Duodenal mucosa (tissue), 2 donors: ENCODE measurements around the gene RBBP4.
"Not testable (repeated sequence)": the region's sequence is repeated elsewhere in the genome, so short reads cannot be mapped to it uniquely, and the experiment has no call there.

ENCODE experiments used
- H3K27ac ChIP-seq: one replicate; pipeline ENCODE4 v1.7.0; 2013; ENCODE audit warnings: low read depth, low read length
- H3K27me3 ChIP-seq, 2 donors: one replicate each; pipeline ENCODE4 v1.7.0; 2013; ENCODE audit warnings: low read length in 2 of 2, control low read depth in 1 of 2; ENCODE audit not compliant: insufficient read depth in 2 of 2, control insufficient read depth in 1 of 2
- H3K36me3 ChIP-seq, 2 donors: one replicate each; pipeline ENCODE4 v1.7.0; 2013; ENCODE audit warnings: low read length in 2 of 2, control low read depth in 1 of 2; ENCODE audit not compliant: insufficient read depth in 2 of 2, control insufficient read depth in 1 of 2
- H3K4me1 ChIP-seq, 2 donors: one replicate each; pipeline ENCODE4 v1.7.0; 2013; ENCODE audit warnings: low read length in 2 of 2, control low read depth in 1 of 2; ENCODE audit not compliant: insufficient read depth in 2 of 2, control insufficient read depth in 1 of 2
- H3K4me3 ChIP-seq, 2 donors: one replicate each; pipeline ENCODE4 v1.7.0; 2013; ENCODE audit warnings: low read length in 2 of 2, low read depth in 1 of 2
- H3K9ac ChIP-seq, 2 donors: one replicate each; pipeline ENCODE4 v1.7.0; 2013; ENCODE audit warnings: low read length in 2 of 2, low read depth in 1 of 2
- H3K9me3 ChIP-seq, 2 donors: one replicate each; pipeline ENCODE4 v1.7.0; 2013; ENCODE audit warnings: low read length in 2 of 2, control low read depth in 1 of 2; ENCODE audit not compliant: control insufficient read depth in 1 of 2

The RBBP4 gene

DNA sequence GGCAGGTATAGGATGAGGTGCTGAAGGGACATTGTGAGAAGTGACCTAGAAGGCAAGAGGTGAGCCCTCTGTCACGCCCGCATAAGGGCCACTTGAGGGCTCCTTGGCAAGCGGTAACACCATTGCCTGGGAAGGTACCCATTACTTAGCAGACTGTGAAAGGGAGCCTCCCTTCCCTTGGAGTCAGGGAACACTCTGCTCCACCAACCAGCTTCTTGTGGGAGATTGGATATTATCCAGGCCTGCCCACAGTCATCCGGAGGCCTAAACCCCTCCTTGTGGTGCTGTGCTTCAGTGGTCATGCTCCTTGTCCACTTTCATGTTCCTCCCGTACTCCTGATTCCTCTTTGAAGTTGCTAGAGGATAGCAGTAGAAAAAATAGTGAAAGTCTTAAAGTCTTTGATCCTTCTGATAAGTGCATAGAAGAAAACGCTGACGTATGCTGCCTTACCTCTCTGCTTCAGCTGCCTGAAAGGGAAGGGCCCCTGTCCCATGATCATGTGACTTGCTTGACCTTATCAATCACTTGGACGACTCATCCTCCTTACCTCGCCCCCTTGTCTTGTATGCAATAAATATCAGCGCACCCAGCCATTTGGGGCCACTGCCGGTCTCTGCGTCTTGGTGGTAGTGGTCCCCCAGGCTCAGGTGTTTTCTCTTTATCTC is 16.0 kb downstream of the RBBP4 start:
- Histone ChIP-seq H3K27me3 (no peaks in the 10 kb centered on the region), H3K9me3 (no peaks in the 10 kb centered on the region), H3K9ac (no peak overlapping the region), H3K4me1 (no peaks in the 10 kb centered on the region), H3K36me3 (peaks cover 11 to 84% of the 10 kb centered on the region in 2 donors), H3K27ac (no peak overlapping the region), H3K4me3 (no peak overlapping the region)

DNA sequence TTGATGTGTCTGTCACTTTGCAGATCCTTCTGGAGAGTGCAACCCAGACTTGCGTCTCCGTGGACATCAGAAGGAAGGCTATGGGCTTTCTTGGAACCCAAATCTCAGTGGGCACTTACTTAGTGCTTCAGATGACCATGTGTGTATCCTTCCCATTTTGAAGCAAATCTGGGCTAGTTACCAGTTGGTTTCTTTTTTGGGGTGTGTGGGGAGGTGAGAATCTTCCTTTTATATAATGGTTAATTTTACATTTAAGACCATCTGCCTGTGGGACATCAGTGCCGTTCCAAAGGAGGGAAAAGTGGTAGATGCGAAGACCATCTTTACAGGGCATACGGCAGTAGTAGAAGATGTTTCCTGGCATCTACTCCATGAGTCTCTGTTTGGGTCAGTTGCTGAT is 17.7 kb downstream of the RBBP4 start:
- H3K27me3 ChIP-seq, H3K9ac ChIP-seq, H3K27ac ChIP-seq, H3K4me1 ChIP-seq, H3K9me3 ChIP-seq, H3K4me3 ChIP-seq: not testable (repeated sequence)
- H3K36me3 ChIP-seq: peaks cover 19 to 91% of the 10 kb centered on the region in 2 donors

DNA sequence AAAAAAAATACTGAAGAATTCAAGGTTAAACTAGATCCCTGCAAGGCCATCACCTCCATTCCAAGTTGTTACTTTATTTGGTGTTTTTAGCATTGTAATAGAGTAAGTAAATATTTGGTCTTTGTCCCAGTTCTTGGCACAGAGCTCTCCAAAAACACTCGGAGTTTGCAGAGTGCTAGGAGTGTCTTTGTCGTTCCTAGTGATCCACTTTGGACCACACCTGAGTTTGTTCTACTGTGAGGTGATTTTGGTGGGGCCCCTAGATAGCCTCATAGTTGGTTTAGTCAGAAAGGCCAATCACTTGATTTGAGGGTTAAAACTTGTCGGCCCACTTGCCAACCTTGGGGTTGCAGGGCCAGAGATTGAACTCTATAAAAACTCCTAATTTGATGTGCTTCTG is 25.9 kb downstream of the RBBP4 start:
- Histone ChIP-seq H3K4me3 (no peak overlapping the region), H3K36me3 (peaks cover 20 to 65% of the 10 kb centered on the region in 2 donors), H3K27me3 (no peaks in the 10 kb centered on the region), H3K4me1 (peaks cover 0 to 13% of the 10 kb centered on the region in 2 donors), H3K9me3 (no peaks in the 10 kb centered on the region), H3K27ac (no peak overlapping the region), H3K9ac (no peak overlapping the region)

DNA sequence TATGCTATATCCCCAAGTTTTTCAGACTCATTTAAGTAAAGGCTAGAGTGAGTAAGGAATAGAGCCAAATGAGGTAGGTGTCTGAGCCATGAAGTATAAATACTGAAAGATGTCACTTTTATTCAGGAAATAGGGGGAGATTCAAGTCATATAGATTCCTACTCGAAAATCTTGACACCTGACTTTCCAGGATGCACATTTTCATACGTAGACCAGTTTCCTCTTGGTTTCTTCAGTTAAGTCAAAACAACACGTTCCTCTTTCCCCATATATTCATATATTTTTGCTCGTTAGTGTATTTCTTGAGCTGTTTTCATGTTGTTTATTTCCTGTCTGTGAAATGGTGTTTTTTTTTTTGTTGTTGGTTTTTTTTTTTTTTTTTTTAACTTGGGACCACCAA is 29.0 kb downstream of the RBBP4 start:
- not testable (repeated sequence) for H3K4me3 ChIP-seq, H3K9ac ChIP-seq, H3K9me3 ChIP-seq, H3K27ac ChIP-seq, H3K27me3 ChIP-seq
- Histone ChIP-seq H3K36me3 (peaks cover 12 to 40% of the 10 kb centered on the region in 2 donors), H3K4me1 (peaks cover 4 to 29% of the 10 kb centered on the region in 2 donors)

DNA sequence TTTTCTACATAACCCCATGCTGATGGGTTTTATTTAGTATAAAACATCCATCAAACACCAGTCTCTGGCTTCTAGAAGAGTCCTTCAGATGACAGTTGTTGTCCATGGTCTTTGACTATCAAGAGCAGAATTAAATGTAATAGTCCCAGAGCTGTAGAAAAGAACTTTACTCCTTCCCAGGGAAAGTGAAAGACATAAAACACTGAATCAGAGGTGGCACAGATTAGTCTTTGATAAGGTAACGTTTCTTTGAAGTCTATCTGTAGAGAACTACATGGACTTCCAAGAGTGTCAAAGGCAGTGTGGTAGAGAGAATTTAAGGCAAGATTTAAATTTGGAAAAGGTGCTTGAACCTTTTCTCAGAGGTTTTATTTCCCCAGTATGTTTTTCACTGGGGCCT is 29.6 kb downstream of the RBBP4 start:
- Histone ChIP-seq H3K9ac (no peak overlapping the region), H3K9me3 (no peaks in the 10 kb centered on the region), H3K36me3 (peaks cover 12 to 47% of the 10 kb centered on the region in 2 donors), H3K27ac (no peak overlapping the region), H3K4me3 (no peak overlapping the region), H3K27me3 (no peaks in the 10 kb centered on the region), H3K4me1 (peaks cover 4 to 33% of the 10 kb centered on the region in 2 donors)

DNA sequence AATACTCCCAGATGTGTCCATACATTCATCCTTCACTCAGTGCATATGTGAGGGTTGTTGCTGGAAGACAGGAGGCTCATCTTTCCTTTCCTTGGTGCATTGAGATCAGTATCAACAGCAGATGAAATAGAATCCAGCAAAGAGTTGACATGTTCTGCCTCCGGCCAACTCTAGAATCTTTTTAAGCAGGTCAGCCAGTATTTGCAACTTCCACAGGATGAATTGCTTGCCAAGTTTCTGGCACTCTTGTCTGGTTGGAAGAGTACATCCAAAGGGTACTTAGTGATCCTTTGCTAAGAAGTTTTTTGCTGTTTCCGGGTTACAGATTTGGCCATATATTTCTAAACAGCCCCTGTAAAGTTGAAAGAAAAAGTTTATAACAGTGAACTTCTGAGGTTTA is 30.5 kb downstream of the RBBP4 start:
- Histone ChIP-seq H3K9me3 (no peaks in the 10 kb centered on the region), H3K4me3 (no peak overlapping the region), H3K27me3 (no peaks in the 10 kb centered on the region), H3K9ac (no peak overlapping the region), H3K27ac (no peak overlapping the region), H3K36me3 (peaks cover 16 to 45% of the 10 kb centered on the region in 2 donors), H3K4me1 (peaks cover 4 to 33% of the 10 kb centered on the region in 2 donors)

DNA sequence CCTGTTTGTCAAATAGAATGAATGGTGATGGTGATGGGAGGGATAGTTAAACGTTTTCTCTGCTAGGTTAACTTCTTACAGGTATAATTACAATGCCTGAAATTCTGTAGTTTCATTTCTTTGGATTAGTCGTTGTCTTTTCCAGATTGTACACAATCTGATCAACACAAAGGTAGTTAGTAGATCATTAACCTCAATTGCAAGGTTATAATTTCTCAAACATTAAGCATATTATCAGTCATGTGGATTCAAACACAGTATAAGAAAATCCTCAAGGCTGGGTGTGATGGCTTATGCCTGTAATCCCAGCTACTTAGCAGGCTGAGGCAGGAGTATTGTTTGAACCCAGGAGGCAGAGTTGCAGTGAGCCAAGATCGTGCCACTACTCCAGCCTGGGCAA is 31.0 kb downstream of the RBBP4 start:
- peaks cover 12 to 40% of the 10 kb centered on the region in 2 donors for H3K36me3 ChIP-seq
- H3K27me3 ChIP-seq: no peaks in the 10 kb centered on the region
- H3K9ac ChIP-seq: no peak overlapping the region
- no peak overlapping the region for H3K4me3 ChIP-seq
- peaks cover 4 to 33% of the 10 kb centered on the region in 2 donors for H3K4me1 ChIP-seq
- H3K9me3 ChIP-seq: no peaks in the 10 kb centered on the region
- no peak overlapping the region for H3K27ac ChIP-seq

DNA sequence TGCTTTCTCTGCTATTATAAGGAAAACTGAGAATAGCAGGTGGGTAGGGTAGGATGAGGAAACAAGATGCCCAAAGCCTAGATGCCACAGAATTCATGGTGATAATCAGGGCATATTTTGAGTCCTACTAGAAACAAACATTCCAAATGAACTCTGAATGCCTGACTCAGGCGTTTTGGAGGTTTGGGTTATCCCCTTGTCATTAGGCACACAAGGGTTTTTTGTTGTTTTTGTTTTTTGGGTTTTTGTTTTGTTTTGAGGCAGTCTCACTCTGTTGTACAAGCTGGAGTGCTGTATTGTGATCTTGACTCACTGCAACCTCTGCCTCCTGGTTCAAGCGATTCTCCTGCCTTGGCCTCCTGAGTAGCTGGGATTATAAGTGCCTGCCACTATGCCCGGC is 32.4 kb downstream of the RBBP4 start:
- H3K27ac ChIP-seq: no peak overlapping the region
- H3K36me3 ChIP-seq: peaks cover 11 to 30% of the 10 kb centered on the region in 2 donors
- no peak overlapping the region for H3K4me3 ChIP-seq
- H3K9me3 ChIP-seq: no peaks in the 10 kb centered on the region
- peaks cover 4 to 33% of the 10 kb centered on the region in 2 donors for H3K4me1 ChIP-seq
- no peak overlapping the region for H3K9ac ChIP-seq
- H3K27me3 ChIP-seq: no peaks in the 10 kb centered on the region

DNA sequence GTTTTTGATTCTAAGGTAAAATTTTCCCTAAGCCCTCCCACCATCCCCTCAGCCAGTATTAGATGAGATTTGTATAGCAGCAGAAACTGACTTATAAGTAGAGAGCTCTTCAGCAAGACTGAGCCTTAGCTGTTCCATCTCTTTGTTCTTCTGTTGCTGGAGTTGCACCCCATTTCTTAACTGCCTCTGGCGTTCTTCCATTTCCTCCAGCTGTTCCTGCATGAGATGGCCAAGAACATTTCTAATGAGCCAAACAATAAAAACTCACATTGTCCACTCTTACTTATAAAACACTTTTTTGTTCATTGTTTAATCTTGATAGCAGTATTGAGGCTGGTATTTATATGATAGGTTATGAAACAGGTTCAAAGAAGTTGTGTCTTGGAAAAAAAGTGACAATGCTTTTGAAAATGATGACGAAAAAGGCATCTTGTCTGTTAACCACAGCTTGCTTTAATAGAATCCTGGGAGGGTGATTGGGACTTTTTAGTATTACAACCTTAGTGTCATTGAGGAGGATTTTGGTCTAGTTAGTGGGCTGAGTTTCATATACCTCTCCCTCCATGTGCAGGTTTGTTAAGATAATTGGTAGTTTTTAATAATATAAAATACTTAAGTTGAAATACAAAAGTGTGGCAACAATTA is 33.3 kb downstream of the RBBP4 start:
- Histone ChIP-seq H3K9ac (no peak overlapping the region), H3K9me3 (no peaks in the 10 kb centered on the region), H3K27me3 (no peaks in the 10 kb centered on the region), H3K27ac (no peak overlapping the region), H3K4me1 (peaks cover 4 to 33% of the 10 kb centered on the region in 2 donors), H3K36me3 (peaks cover 9 to 24% of the 10 kb centered on the region in 2 donors), H3K4me3 (no peak overlapping the region)

DNA sequence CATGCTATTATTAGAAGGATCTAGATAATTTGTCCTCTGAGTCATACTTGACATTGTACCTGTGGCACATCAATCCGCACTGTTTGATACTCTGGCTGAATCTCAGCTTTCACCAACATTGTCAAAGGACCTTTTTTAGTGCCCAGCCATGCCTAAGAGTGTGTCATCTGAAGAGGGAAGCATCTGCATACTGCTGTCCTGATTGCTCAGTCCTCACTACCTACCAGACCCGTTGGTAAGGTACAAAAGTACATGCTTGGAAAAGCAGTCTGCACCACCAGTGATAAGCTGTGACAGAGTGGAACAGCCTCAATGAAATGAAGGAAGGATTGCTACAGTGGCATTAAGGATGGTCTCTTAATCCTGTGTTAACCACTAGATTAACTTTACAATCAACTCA is 34.5 kb downstream of the RBBP4 start:
- no peaks in the 10 kb centered on the region for H3K27me3 ChIP-seq
- H3K4me1 ChIP-seq: peaks cover 4 to 33% of the 10 kb centered on the region in 2 donors
- peaks cover 7 to 20% of the 10 kb centered on the region in 2 donors for H3K36me3 ChIP-seq
- H3K4me3 ChIP-seq: no peak overlapping the region
- H3K27ac ChIP-seq: no peak overlapping the region
- no peak overlapping the region for H3K9ac ChIP-seq
- H3K9me3 ChIP-seq: no peaks in the 10 kb centered on the region
